OCI-LY1 (cell line): Measurements from ENCODE around the gene ZFAND2B.
A peak's percentile ranks its signal among the peaks of the same experiment; 100 is the strongest.

Experiments
- H2AFZ ChIP-seq: fragments of 200-600 bp; sonication (generic), shearing (Covaris generic); 2 replicates; pipeline ENCODE4 v1.6.0; 2014; ENCODE audit warnings: antibody characterized with exemption, mild to moderate bottlenecking, low read length
- H3F3A ChIP-seq: fragments of 200-600 bp; sonication (generic), shearing (Covaris generic); 2 replicates; pipeline ENCODE4 v1.6.0; 2014; ENCODE audit warnings: mild to moderate bottlenecking, antibody characterized with exemption, low read length, moderate library complexity; ENCODE audit not compliant: insufficient read depth
- H3K27ac ChIP-seq: fragments of 200-600 bp; sonication (generic); 2 replicates; pipeline ENCODE4 v1.5.1; 2014; ENCODE audit warnings: low read length, mixed run types, mild to moderate bottlenecking, low read depth; ENCODE audit not compliant: poor library complexity, severe bottlenecking
- H3K27me3 ChIP-seq: fragments of 200-600 bp; sonication (generic); 2 replicates; pipeline ENCODE4 v1.6.0; 2014; ENCODE audit warnings: antibody characterized with exemption, mild to moderate bottlenecking, low read length, moderate library complexity; ENCODE audit not compliant: insufficient read depth
- H3K36me3 ChIP-seq: fragments of 200-600 bp; sonication (generic); 2 replicates; pipeline ENCODE4 v1.6.1; 2014; ENCODE audit warnings: mild to moderate bottlenecking, antibody characterized with exemption, low read length, moderate library complexity, mixed read lengths; ENCODE audit not compliant: insufficient read depth
- H3K4me1 ChIP-seq: fragments of 200-600 bp; sonication (generic); 2 replicates; pipeline ENCODE4 v1.5.1; 2014; ENCODE audit warnings: mild to moderate bottlenecking, low read length, moderate library complexity; ENCODE audit not compliant: insufficient read depth, severe bottlenecking
- H3K4me2 ChIP-seq: fragments of 200-600 bp; sonication (generic), shearing (Covaris generic); 2 replicates; pipeline ENCODE4 v1.6.1; 2014; ENCODE audit warnings: low read length
- H3K4me3 ChIP-seq: fragments of 200-600 bp; sonication (generic); 2 replicates; pipeline ENCODE4 v1.5.1; 2014; ENCODE audit warnings: low read length, low read depth, mild to moderate bottlenecking, mixed read lengths; ENCODE audit not compliant: poor library complexity, severe bottlenecking
- H3K79me2 ChIP-seq: fragments of 200-600 bp; shearing (Covaris generic); 2 replicates; pipeline ENCODE4 v1.6.1; 2016; ENCODE audit warnings: mixed run types, low read length, mixed read lengths; ENCODE audit not compliant: insufficient read depth
- H3K9ac ChIP-seq: fragments of 200-600 bp; sonication (generic), shearing (Covaris generic); 2 replicates; pipeline ENCODE4 v1.6.1; 2014; ENCODE audit warnings: mild to moderate bottlenecking, low read length, mixed read lengths
- H3K9me2 ChIP-seq: fragments of 200-600 bp; sonication (generic), shearing (Covaris generic); 2 replicates; pipeline ENCODE4 v1.6.1; 2014; ENCODE audit warnings: low read depth, mild to moderate bottlenecking, low read length, mixed read lengths
- H3K9me3 ChIP-seq: fragments of 200-600 bp; shearing (Covaris generic); 2 replicates; pipeline ENCODE4 v1.6.1; 2014; ENCODE audit warnings: low read length, mixed read lengths
- H4K20me1 ChIP-seq: fragments of 200-600 bp; sonication (generic), shearing (Covaris generic); 2 replicates; pipeline ENCODE4 v1.6.0; 2016; ENCODE audit warnings: mild to moderate bottlenecking, low read length; ENCODE audit not compliant: insufficient read depth
- EZH2 ChIP-seq: fragments of 200-600 bp; sonication (generic), shearing (Covaris generic); IDR thresholded peaks from 2 replicates; pipeline ENCODE4 v1.8.0; 2017; ENCODE audit warnings: borderline replicate concordance, mixed run types, mild to moderate bottlenecking, antibody characterized with exemption, low read length, moderate library complexity, mixed read lengths
- TF ChIP-seq, protein P1 (sequence below): fragments of 200-600 bp; sonication (generic), shearing (Covaris generic); IDR thresholded peaks from 2 replicates; pipeline ENCODE4 v1.5.1; 2017; ENCODE audit warnings: mild to moderate bottlenecking, antibody characterized with exemption, low read length, moderate library complexity, mixed read lengths

ZFAND2B gene

DNA sequence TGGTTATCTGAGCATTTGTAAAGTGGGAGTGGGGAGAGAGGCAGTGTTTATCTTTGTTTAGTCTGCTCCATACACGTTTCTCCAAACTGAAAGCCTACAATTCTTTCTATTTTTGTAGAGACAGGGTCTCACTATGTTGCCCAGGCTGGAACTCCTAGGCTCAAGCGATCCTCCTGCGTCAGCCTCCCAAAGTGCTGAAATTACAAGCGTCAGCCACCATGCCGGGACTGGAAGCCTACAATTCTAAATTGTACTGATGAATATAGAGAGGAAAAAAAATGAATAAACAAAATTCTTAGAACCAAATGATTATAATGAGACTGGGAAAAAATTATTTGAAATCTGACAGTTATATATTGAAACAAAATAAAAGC is 1.4 kb upstream of the ZFAND2B start:
- no peak overlapping the region for H2AFZ ChIP-seq

DNA sequence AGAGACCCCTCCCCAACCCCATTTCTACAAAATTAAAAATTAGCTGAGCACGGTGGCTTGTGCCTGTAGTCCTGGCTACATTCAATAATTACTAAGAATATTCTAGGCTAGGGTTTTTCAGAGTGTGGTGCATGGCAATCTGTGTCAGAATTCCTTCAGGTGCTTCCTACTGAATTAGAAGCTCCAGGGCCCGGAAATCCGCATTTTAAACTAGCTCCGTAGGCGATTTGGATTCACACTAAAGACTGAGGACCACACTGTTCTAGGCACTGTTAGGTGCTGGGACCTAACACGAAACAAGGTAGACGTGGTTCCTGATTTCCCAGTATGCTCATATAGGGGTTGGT is 628 bp upstream of the ZFAND2B start:
- H3K27me3 ChIP-seq: no peaks in the 10 kb centered on the region
- peak overlapping the region; percentile 24; the same call in 1 of the 2 replicates for H2AFZ ChIP-seq
- H3K4me1 ChIP-seq: peaks cover 21% of the 10 kb centered on the region
- no peaks in the 10 kb centered on the region for H3K79me2 ChIP-seq
- H3K4me2 ChIP-seq: peak overlapping the region; percentile 86
- H3K27ac ChIP-seq: peak overlapping the region; percentile 72
- TF ChIP-seq, protein P1, sequence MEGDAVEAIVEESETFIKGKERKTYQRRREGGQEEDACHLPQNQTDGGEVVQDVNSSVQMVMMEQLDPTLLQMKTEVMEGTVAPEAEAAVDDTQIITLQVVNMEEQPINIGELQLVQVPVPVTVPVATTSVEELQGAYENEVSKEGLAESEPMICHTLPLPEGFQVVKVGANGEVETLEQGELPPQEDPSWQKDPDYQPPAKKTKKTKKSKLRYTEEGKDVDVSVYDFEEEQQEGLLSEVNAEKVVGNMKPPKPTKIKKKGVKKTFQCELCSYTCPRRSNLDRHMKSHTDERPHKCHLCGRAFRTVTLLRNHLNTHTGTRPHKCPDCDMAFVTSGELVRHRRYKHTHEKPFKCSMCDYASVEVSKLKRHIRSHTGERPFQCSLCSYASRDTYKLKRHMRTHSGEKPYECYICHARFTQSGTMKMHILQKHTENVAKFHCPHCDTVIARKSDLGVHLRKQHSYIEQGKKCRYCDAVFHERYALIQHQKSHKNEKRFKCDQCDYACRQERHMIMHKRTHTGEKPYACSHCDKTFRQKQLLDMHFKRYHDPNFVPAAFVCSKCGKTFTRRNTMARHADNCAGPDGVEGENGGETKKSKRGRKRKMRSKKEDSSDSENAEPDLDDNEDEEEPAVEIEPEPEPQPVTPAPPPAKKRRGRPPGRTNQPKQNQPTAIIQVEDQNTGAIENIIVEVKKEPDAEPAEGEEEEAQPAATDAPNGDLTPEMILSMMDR: no peak
- TF ChIP-seq EZH2: no peak
- H3K9me2 ChIP-seq: no peaks in the 10 kb centered on the region
- peaks cover 6% of the 10 kb centered on the region; the same call in 1 of the 2 replicates for H3K9me3 ChIP-seq
- peak overlapping the region; percentile 70 for H3K4me3 ChIP-seq
- peaks cover 35% of the 10 kb centered on the region; the same call in 1 of the 2 replicates for H3K36me3 ChIP-seq
- 0 out of 2 replicates have a peak, but pooled peaks cover 3% of the 10 kb centered on the region for H3F3A ChIP-seq
- peak overlapping the region; percentile 82 for H3K9ac ChIP-seq
- H4K20me1 ChIP-seq: no peaks in the 10 kb centered on the region

More for the DNA sequence above, 1.4 kb upstream of the ZFAND2B start:
- H3K4me1 ChIP-seq: peaks cover 21% of the 10 kb centered on the region
- H3K9me2 ChIP-seq: no peaks in the 10 kb centered on the region
- peaks cover 27% of the 10 kb centered on the region; the same call in 1 of the 2 replicates for H3K36me3 ChIP-seq
- TF ChIP-seq EZH2: no peak
- TF ChIP-seq, protein P1: no peak
- no peaks in the 10 kb centered on the region for H4K20me1 ChIP-seq
- no peaks in the 10 kb centered on the region for H3K79me2 ChIP-seq
- no peak overlapping the region for H3K9ac ChIP-seq
- H3F3A ChIP-seq: 0 out of 2 replicates have a peak, but pooled peaks cover 3% of the 10 kb centered on the region
- H3K4me3 ChIP-seq: no peak overlapping the region
- H3K4me2 ChIP-seq: no peak overlapping the region
- H3K27ac ChIP-seq: no peak overlapping the region
- peaks cover 6% of the 10 kb centered on the region; the same call in 1 of the 2 replicates for H3K9me3 ChIP-seq
- no peaks in the 10 kb centered on the region for H3K27me3 ChIP-seq

DNA sequence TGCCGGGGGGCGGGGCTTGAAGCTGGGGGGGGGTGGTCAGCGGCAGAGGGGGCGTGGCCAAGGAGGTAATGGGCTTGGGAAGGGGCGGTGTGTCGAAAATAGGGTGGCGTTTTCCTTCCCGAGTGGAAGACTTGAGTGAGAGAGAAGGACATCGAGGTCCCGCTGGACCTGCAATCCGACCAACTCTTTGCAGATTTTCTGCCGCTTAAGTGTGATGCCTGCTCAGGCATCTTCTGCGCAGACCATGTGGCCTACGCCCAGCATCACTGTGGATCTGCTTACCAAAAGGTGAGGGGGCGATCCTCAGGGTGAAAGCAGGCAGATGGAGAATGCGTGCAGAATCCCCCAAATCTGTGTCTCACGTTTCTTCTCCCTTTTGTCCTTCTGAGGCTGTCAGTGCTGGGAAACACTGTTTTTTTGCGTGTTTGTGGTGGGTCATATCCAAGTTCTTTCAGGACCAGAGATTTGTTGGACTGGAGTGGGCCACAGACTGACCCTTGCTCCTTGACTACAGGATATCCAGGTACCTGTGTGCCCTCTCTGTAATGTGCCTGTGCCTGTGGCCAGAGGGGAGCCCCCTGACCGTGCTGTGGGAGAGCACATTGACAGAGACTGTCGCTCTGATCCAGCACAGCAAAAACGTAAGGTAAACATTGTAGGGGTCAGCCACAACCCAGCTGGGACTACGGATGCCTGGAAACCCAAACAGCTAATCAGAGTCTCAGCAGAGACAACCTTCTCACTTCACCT is 727 bp downstream of the ZFAND2B start:
- TF ChIP-seq, protein P1: no peak
- no peak for TF ChIP-seq EZH2
- Histone ChIP-seq H3K9me2 (no peaks in the 10 kb centered on the region), H3K4me2 (peak overlapping the region; percentile 86), H3K9me3 (peaks cover 6% of the 10 kb centered on the region; the same call in 1 of the 2 replicates), H3K4me3 (peak overlapping the region; percentile 70), H3K9ac (peak overlapping the region; percentile 82), H4K20me1 (no peaks in the 10 kb centered on the region), H3K27ac (peak overlapping the region; percentile 77), H3K79me2 (no peaks in the 10 kb centered on the region), H3K36me3 (peaks cover 43% of the 10 kb centered on the region), H3K27me3 (no peaks in the 10 kb centered on the region), H3F3A (0 out of 2 replicates have a peak, but pooled peaks cover 3% of the 10 kb centered on the region), H3K4me1 (peaks cover 21% of the 10 kb centered on the region), H2AFZ (no peak overlapping the region)
